GM18498 (cell line): ENCODE data around the gene ANKFY1.
"Not testable (repeated sequence)": the region's sequence is repeated elsewhere in the genome, so short reads cannot be mapped to it uniquely, and the experiment has no call there.

Experiments
- ATAC-seq: cut with Tn5 transposase; IDR thresholded peaks from one replicate; pipeline ENCODE4 v1.9.1; 2021; ENCODE audit warnings: mild to moderate bottlenecking, moderate library complexity; ENCODE audit not compliant: unreplicated experiment

The ANKFY1 gene

GRCh38 chr17:4219241-4219640 lies 44.5 kb downstream of the ANKFY1 start:
- no peak for ATAC-seq

GRCh38 chr17:4215882-4216570 lies 47.8 kb downstream of the ANKFY1 start:
- ATAC-seq, result no peak

GRCh38 chr17:4214157-4214556 lies 49.6 kb downstream of the ANKFY1 start:
- no peak for ATAC-seq

- ATAC-seq, result no peak
Measured at GRCh38 chr17:4209611-4210010, 54.2 kb downstream of the ANKFY1 start.

- ATAC-seq, result no peak
Measured at GRCh38 chr17:4208238-4208637, 55.5 kb downstream of the ANKFY1 start.

GRCh38 chr17:4206962-4207361 lies 56.8 kb downstream of the ANKFY1 start:
- no peak for ATAC-seq

GRCh38 chr17:4205917-4206316 lies 57.9 kb downstream of the ANKFY1 start:
- ATAC-seq, result no peak

- no peak for ATAC-seq
Measured at GRCh38 chr17:4204710-4205173, 59.0 kb downstream of the ANKFY1 start.

GRCh38 chr17:4204190-4204589 lies 59.6 kb downstream of the ANKFY1 start:
- no peak for ATAC-seq

- no peak for ATAC-seq
Measured at GRCh38 chr17:4201226-4201625, 62.6 kb downstream of the ANKFY1 start.

GRCh38 chr17:4199818-4200402 lies 63.9 kb downstream of the ANKFY1 start:
- ATAC-seq, result no peak

GRCh38 chr17:4198995-4199394 lies 64.8 kb downstream of the ANKFY1 start:
- ATAC-seq, result no peak

GRCh38 chr17:4195306-4195705 lies 68.5 kb downstream of the ANKFY1 start:
- ATAC-seq, result no peak

GRCh38 chr17:4194796-4195195 lies 69.0 kb downstream of the ANKFY1 start:
- no peak for ATAC-seq

- ATAC-seq, result not testable (repeated sequence)
Measured at GRCh38 chr17:4190791-4191190, 73.0 kb downstream of the ANKFY1 start.

GRCh38 chr17:4189280-4189679 lies 74.5 kb downstream of the ANKFY1 start:
- ATAC-seq, result no peak

GRCh38 chr17:4188076-4188475 lies 75.7 kb downstream of the ANKFY1 start:
- ATAC-seq, result no peak

GRCh38 chr17:4187076-4187475 lies 76.7 kb downstream of the ANKFY1 start:
- ATAC-seq, result no peak

- no peak for ATAC-seq
Measured at GRCh38 chr17:4186357-4186881, 77.4 kb downstream of the ANKFY1 start.

GRCh38 chr17:4185656-4186055 lies 78.1 kb downstream of the ANKFY1 start:
- ATAC-seq, result no peak

GRCh38 chr17:4184811-4185210 lies 79.0 kb downstream of the ANKFY1 start:
- no peak for ATAC-seq

- ATAC-seq, result no peak
Measured at GRCh38 chr17:4182043-4182442, 81.7 kb downstream of the ANKFY1 start.
